Endodermal cell (in vitro differentiated cells): ENCODE data around the gene XAF1. TPM values are rescaled to one million over a fixed set of nuclear protein-coding genes. Genes with fewer than 3 reads are reported as not detected.

Source experiments
- DNase-seq: peaks from one replicate; pipeline ENCODE4 v3.0.0-alpha.2; 2017
- H3K27ac ChIP-seq: 2 replicates; pipeline ENCODE4 v1.5.1; 2013; ENCODE audit warnings: mild to moderate bottlenecking, low read depth, low read length, moderate library complexity
- H3K27me3 ChIP-seq: 2 replicates; pipeline ENCODE4 v1.6.1; 2013; ENCODE audit warnings: mild to moderate bottlenecking, low read length, moderate library complexity; ENCODE audit not compliant: insufficient read depth, control insufficient read depth, poor library complexity, severe bottlenecking
- H3K36me3 ChIP-seq: 2 replicates; pipeline ENCODE4 v1.7.0; 2013; ENCODE audit warnings: mild to moderate bottlenecking, low read length, moderate library complexity; ENCODE audit not compliant: control insufficient read depth, insufficient read depth
- H3K4me1 ChIP-seq: one replicate; pipeline ENCODE4 v1.7.0; 2013; ENCODE audit warnings: low read length; ENCODE audit not compliant: control insufficient read depth, insufficient read depth
- H3K4me3 ChIP-seq: 2 replicates; pipeline ENCODE4 v1.5.1; 2013; ENCODE audit warnings: mild to moderate bottlenecking, low read length, moderate library complexity
- H3K9ac ChIP-seq: 2 replicates; pipeline ENCODE4 v1.6.1; 2013; ENCODE audit warnings: mild to moderate bottlenecking, low read length, moderate library complexity; ENCODE audit not compliant: poor library complexity, severe bottlenecking; ENCODE audit errors: extremely low read depth
- H3K9me3 ChIP-seq: 2 replicates; pipeline ENCODE4 v1.6.1; 2013; ENCODE audit warnings: mild to moderate bottlenecking, low read length, moderate library complexity; ENCODE audit not compliant: control insufficient read depth
- H3K27ac Mint-ChIP-seq: 2 replicates; pipeline ENCODE4 v1.8.0; 2020; ENCODE audit warnings: mixed read lengths
- H3K27me3 Mint-ChIP-seq: 2 replicates; pipeline ENCODE4 v1.8.0; 2021; ENCODE audit warnings: mild to moderate bottlenecking, mixed read lengths; ENCODE audit not compliant: insufficient read depth
- H3K36me3 Mint-ChIP-seq: 2 replicates; pipeline ENCODE4 v1.8.0; 2020; ENCODE audit warnings: low read depth, mixed read lengths
- H3K4me1 Mint-ChIP-seq: 2 replicates; pipeline ENCODE4 v1.8.0; 2020; ENCODE audit warnings: mixed read lengths
- H3K4me3 Mint-ChIP-seq: 2 replicates; pipeline ENCODE4 v1.8.0; 2020; ENCODE audit warnings: mild to moderate bottlenecking, moderate library complexity, mixed read lengths
- H3K9me3 Mint-ChIP-seq: 2 replicates; pipeline ENCODE4 v1.8.0; 2020; ENCODE audit warnings: mild to moderate bottlenecking, mixed read lengths
- CTCF ChIP-seq: fragments of 200-600 bp; sonication (generic); conservative IDR thresholded peaks from 2 replicates; pipeline ENCODE4 v1.5.0; 2021; ENCODE audit warnings: antibody characterized with exemption, mild to moderate bottlenecking
- WGBS, 2 experiments: methylation state at CpG; one replicate each; pipeline versions ENCODE4 v1.1.5 to v1.1.7; 2013; ENCODE audit warnings: missing lambda C conversion rate in 2 of 2, mixed read lengths in 1 of 2; ENCODE audit not compliant: insufficient coverage in 1 of 2, insufficient read length in 1 of 2; 5-methylcytosine and 5-hydroxymethylcytosine counted together
- total RNA-seq, 2 donors: library from RNA; stranded (reverse); fragmentation: NEBNext Ultra II Directional in 1 of 2; extraction: Animal tissue kit (Norgen Biotek cat#: 25700) in 1 of 2; gene quantifications; 2 replicates in 1 of 2; 3 replicates in 1 of 2; pipeline ENCODE4 v1.2.1, GENCODE V29; 2021

The XAF1 gene
- total RNA-seq, 2 donors from 2014 or later = 0.35 TPM; not detected in 1

GRCh38 chr17:6711681-6712057, 44.2 kb upstream of the XAF1 start:
- Histone ChIP-seq H3K9ac (no peak overlapping the region), H3K27me3 (peaks cover 24% of the 10 kb centered on the region), H3K36me3 (no peaks in the 10 kb centered on the region), H3K27ac (no peak overlapping the region), H3K4me1 (no peaks in the 10 kb centered on the region), H3K4me3 (no peak overlapping the region), H3K9me3 (peaks cover 2% of the 10 kb centered on the region)
- 92 to 100% methylated on average over 2 of the region's 2 CpGs for WGBS, 2 experiments
- Mint-ChIP-seq H3K4me3 (no peak overlapping the region), H3K27ac (no peak overlapping the region), H3K9me3 (peaks cover 17% of the 10 kb centered on the region), H3K27me3 (peaks cover 46% of the 10 kb centered on the region), H3K36me3 (no peaks in the 10 kb centered on the region), H3K4me1 (peaks cover 9% of the 10 kb centered on the region)
- no peak for DNase-seq
- no peak for TF ChIP-seq CTCF

- H3K36me3 ChIP-seq = no peaks in the 10 kb centered on the region
- H3K27me3 Mint-ChIP-seq = peaks cover 44% of the 10 kb centered on the region
- peaks cover 9% of the 10 kb centered on the region for H3K4me1 Mint-ChIP-seq
- no peaks in the 10 kb centered on the region for H3K4me1 ChIP-seq
- peaks cover 4% of the 10 kb centered on the region for H3K9me3 ChIP-seq
- peaks cover 2% of the 10 kb centered on the region for H3K36me3 Mint-ChIP-seq
- H3K27ac Mint-ChIP-seq = peak overlapping the region; percentile 26
- H3K27me3 ChIP-seq = peaks cover 24% of the 10 kb centered on the region
- WGBS, 2 experiments = 49 to 57% methylated on average over 5 to 11 of the region's 11 CpGs
- H3K27ac ChIP-seq = no peak overlapping the region
- H3K4me3 ChIP-seq = peak overlapping the region; percentile 81
- H3K9ac ChIP-seq = no peak overlapping the region
- DNase-seq = peak; percentile 94
- peak; percentile 51 for TF ChIP-seq CTCF
- H3K4me3 Mint-ChIP-seq = peak overlapping the region; percentile 73
- peaks cover 20% of the 10 kb centered on the region for H3K9me3 Mint-ChIP-seq
These were observed 43.6 kb upstream of the XAF1 start for GRCh38 chr17:6712058-6712853.

DNA sequence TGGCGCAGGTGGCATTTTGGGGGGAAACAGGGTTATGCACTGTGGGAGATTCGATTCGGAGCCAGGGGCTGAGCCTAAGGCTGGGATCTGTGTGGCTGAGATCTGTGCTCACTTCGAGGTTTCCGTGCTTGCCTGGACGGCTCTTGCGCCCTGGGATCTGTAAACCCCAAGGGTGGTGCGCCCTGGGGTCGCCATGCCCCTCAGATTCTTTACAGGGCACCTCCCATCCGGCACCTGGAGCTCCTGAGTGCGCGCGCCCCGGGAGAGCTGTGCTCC, 43.1 kb upstream of the XAF1 start:
- Mint-ChIP-seq H3K4me3 (peak overlapping the region; percentile 73), H3K27me3 (peaks cover 47% of the 10 kb centered on the region), H3K9me3 (peaks cover 26% of the 10 kb centered on the region), H3K36me3 (peaks cover 2% of the 10 kb centered on the region), H3K27ac (peak overlapping the region; percentile 26), H3K4me1 (peaks cover 9% of the 10 kb centered on the region)
- Histone ChIP-seq H3K27ac (no peak overlapping the region), H3K4me1 (no peaks in the 10 kb centered on the region), H3K9me3 (peaks cover 10% of the 10 kb centered on the region), H3K36me3 (no peaks in the 10 kb centered on the region), H3K4me3 (peak overlapping the region; percentile 81), H3K27me3 (peaks cover 24% of the 10 kb centered on the region), H3K9ac (no peak overlapping the region)
- TF ChIP-seq CTCF = no peak
- 14 to 36% methylated on average over 8 to 14 of the region's 14 CpGs for WGBS, 2 experiments
- no peak for DNase-seq
